Loucy (cell line): ENCODE data around the gene ADORA3.

Source experiments
- H2AFZ ChIP-seq: fragments of 200-600 bp; sonication (generic); 2 replicates; pipeline ENCODE4 v1.6.0; 2016; ENCODE audit warnings: antibody characterized with exemption, mild to moderate bottlenecking, low read length, moderate library complexity
- H3F3A ChIP-seq: fragments of 200-600 bp; 2 replicates; pipeline ENCODE4 v1.6.0; 2016; ENCODE audit warnings: antibody characterized with exemption, low read depth, mild to moderate bottlenecking
- H3K27me3 ChIP-seq: fragments of 200-600 bp; sonication (generic); 2 replicates; pipeline ENCODE4 v1.6.1; 2014; ENCODE audit warnings: low read length, mild to moderate bottlenecking; ENCODE audit not compliant: insufficient read depth, poor library complexity, severe bottlenecking
- H3K36me3 ChIP-seq: fragments of 200-600 bp; sonication (generic); 2 replicates; pipeline ENCODE4 v1.6.1; 2016; ENCODE audit warnings: low read length; ENCODE audit not compliant: insufficient read depth
- H3K4me1 ChIP-seq: fragments of 200-600 bp; sonication (generic); 2 replicates; pipeline ENCODE4 v1.5.1; 2014; ENCODE audit warnings: low read length, mild to moderate bottlenecking; ENCODE audit not compliant: insufficient read depth, poor library complexity, severe bottlenecking
- H3K4me2 ChIP-seq: fragments of 200-600 bp; sonication (generic); 2 replicates; pipeline ENCODE4 v1.6.0; 2014; ENCODE audit warnings: antibody characterized with exemption, low read length, low read depth, mild to moderate bottlenecking; ENCODE audit not compliant: poor library complexity, severe bottlenecking
- H3K4me3 ChIP-seq: fragments of 200-600 bp; sonication (generic); 2 replicates; pipeline ENCODE4 v1.5.1; 2014; ENCODE audit warnings: low read length, mild to moderate bottlenecking, mixed read lengths; ENCODE audit not compliant: poor library complexity, severe bottlenecking
- H3K79me2 ChIP-seq: fragments of 200-600 bp; sonication (generic); 2 replicates; pipeline ENCODE4 v1.6.1; 2014; ENCODE audit warnings: low read length; ENCODE audit not compliant: insufficient read depth
- H3K9ac ChIP-seq: fragments of 200-600 bp; sonication (generic); 2 replicates; pipeline ENCODE4 v1.6.0; 2014; ENCODE audit warnings: mild to moderate bottlenecking, low read depth, low read length, moderate library complexity; ENCODE audit not compliant: poor library complexity, severe bottlenecking
- H3K9me2 ChIP-seq: fragments of 200-600 bp; sonication (generic); replicated peaks from 2 replicates; pipeline ENCODE4 v1.6.1; 2016; ENCODE audit warnings: low read depth, low read length, mixed read lengths
- H3K9me3 ChIP-seq: fragments of 200-600 bp; sonication (generic); 2 replicates; pipeline ENCODE4 v1.6.1; 2014; ENCODE audit warnings: mild to moderate bottlenecking, antibody characterized with exemption, low read length, low read depth; ENCODE audit not compliant: insufficient read depth
- H4K20me1 ChIP-seq: fragments of 200-600 bp; sonication (generic); 2 replicates; pipeline ENCODE4 v1.6.0; 2014; ENCODE audit warnings: antibody characterized with exemption, low read length, mild to moderate bottlenecking; ENCODE audit not compliant: insufficient read depth, poor library complexity, severe bottlenecking
- CTCF ChIP-seq: fragments of 200-600 bp; sonication (generic); conservative IDR thresholded peaks from 2 replicates; pipeline ENCODE4 v1.5.1; 2014; ENCODE audit warnings: mild to moderate bottlenecking, antibody characterized with exemption, low read length
- EZH2phosphoT487 ChIP-seq: fragments of 200-600 bp; IDR thresholded peaks from 2 replicates; pipeline ENCODE4 v1.6.1; 2018; ENCODE audit warnings: antibody characterized with exemption, mild to moderate bottlenecking, moderate library complexity, borderline replicate concordance

ADORA3 gene

GRCh38 chr1:111503585-111504060, at the start of gene ADORA3, which contains the start of gene TMIGD3:
Gene ADORA3 (minus strand): TSS chr1:111503633. CDS start chr1:111503354, 279 bp downstream.
Gene TMIGD3 (minus strand): TSS chr1:111503633. CDS start chr1:111503354, 279 bp downstream.
- Histone ChIP-seq H3K4me3 (peak within 1 kb of the TSS; percentile 3), H3F3A (peaks cover 16% of the 10 kb centered on the region), H3K9ac (peak within 1 kb of the TSS; percentile 29), H3K4me1 (peaks cover 64% of the 10 kb centered on the region), H3K79me2 (no peaks in the 10 kb centered on the region), H3K36me3 (no peaks in the 10 kb centered on the region), H2AFZ (peak within 1 kb of the TSS; percentile 57), H3K27me3 (no peaks in the 10 kb centered on the region), H3K9me3 (no peaks in the 10 kb centered on the region), H4K20me1 (no peaks in the 10 kb centered on the region), H3K4me2 (peak within 1 kb of the TSS; percentile 63), H3K9me2 (no peaks in the 10 kb centered on the region)
- TF ChIP-seq EZH2phosphoT487 (no peak), CTCF (no peak)

GRCh38 chr1:111553196-111553595, 49.8 kb upstream of the ADORA3 start:
- Histone ChIP-seq H3K27me3 (no peaks in the 10 kb centered on the region), H3K79me2 (no peaks in the 10 kb centered on the region), H3K9ac (no peak overlapping the region), H4K20me1 (no peaks in the 10 kb centered on the region), H3K9me2 (no peaks in the 10 kb centered on the region), H3K36me3 (no peaks in the 10 kb centered on the region), H3K4me1 (no peaks in the 10 kb centered on the region), H3F3A (no peaks in the 10 kb centered on the region), H3K4me3 (no peak overlapping the region), H3K9me3 (no peaks in the 10 kb centered on the region), H3K4me2 (no peak overlapping the region), H2AFZ (no peak overlapping the region)
- TF ChIP-seq CTCF = no peak
- no peak for TF ChIP-seq EZH2phosphoT487

GRCh38 chr1:111552587-111552986, 49.2 kb upstream of the ADORA3 start:
- H3K36me3 ChIP-seq = no peaks in the 10 kb centered on the region
- H4K20me1 ChIP-seq = no peaks in the 10 kb centered on the region
- H3K9me2 ChIP-seq = no peaks in the 10 kb centered on the region
- H3K4me2 ChIP-seq = no peak overlapping the region
- no peak overlapping the region for H3K9ac ChIP-seq
- no peak overlapping the region for H2AFZ ChIP-seq
- H3K4me1 ChIP-seq = no peaks in the 10 kb centered on the region
- H3K9me3 ChIP-seq = no peaks in the 10 kb centered on the region
- no peak overlapping the region for H3K4me3 ChIP-seq
- H3F3A ChIP-seq = no peaks in the 10 kb centered on the region
- H3K79me2 ChIP-seq = no peaks in the 10 kb centered on the region
- TF ChIP-seq EZH2phosphoT487 (no peak), CTCF (no peak)
- H3K27me3 ChIP-seq = no peaks in the 10 kb centered on the region
